GM11168 (cell line): ENCODE measurements around the gene EEF2K.
"Not testable (repeated sequence)": the region's sequence is repeated elsewhere in the genome, so short reads cannot be mapped to it uniquely, and the experiment has no call there.

ENCODE experiments used
- in situ Hi-C: fragments of 300-500 bp; cut with MboI; formaldehyde crosslinking; loops from one replicate; pipeline ENCODE4 v1.12.0; 2022; ENCODE audit warnings: low sequenced_read_pairs; ENCODE audit not compliant: unreplicated experiment

The EEF2K gene

GRCh38 chr16:22282254-22282892 lies 76.3 kb downstream of the EEF2K start:
- in situ Hi-C loops: no loop called here

- in situ Hi-C loops: no loop called here
These were observed 78.6 kb downstream of the EEF2K start for GRCh38 chr16:22284637-22285036.

DNA sequence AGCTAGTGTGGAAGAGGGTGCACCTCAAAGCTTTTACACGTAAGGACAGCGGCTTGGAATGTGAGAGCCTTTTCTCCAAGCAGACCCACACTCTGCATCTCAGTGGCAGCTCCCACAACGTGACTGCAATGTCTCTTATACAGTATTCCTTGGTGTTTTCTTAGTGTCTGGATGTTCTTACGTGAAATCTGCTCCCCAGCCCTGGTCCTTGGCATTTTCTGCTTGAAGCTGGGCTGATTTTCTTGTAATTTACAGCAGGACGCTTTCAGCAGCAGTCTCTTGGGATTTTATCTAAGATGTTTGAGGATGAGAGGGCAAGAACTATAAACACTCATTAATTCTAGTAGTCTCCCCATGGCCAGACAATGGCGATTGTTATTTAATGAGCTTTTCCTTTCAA lies 79.0 kb downstream of the EEF2K start:
- in situ Hi-C loops: no loop called here

DNA sequence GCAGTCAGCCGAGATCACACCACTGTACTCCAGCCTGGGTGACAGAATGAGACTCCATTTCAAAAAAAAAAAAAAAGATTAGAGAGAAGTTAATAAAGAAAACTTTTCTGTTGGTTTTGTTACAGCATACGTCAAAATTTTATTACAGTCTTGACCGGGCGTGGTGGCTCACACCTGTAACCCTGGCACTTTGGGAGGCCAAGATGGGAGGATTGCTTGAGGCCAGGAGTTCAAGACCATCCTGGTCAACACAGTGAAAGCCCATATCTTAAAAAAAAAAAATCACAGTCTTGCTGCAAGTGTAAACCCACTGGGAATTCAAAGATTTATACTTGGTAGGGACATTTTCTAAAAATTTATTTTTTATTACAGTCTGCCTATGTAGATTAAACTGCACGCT lies 84.9 kb downstream of the EEF2K start:
- in situ Hi-C loops: no loop called here

- in situ Hi-C loops: no loop called here
These were observed 85.8 kb downstream of the EEF2K start for GRCh38 chr16:22291860-22292318.

- in situ Hi-C loops: no loop called here
These were observed 86.2 kb downstream of the EEF2K start for GRCh38 chr16:22292320-22292719.

DNA sequence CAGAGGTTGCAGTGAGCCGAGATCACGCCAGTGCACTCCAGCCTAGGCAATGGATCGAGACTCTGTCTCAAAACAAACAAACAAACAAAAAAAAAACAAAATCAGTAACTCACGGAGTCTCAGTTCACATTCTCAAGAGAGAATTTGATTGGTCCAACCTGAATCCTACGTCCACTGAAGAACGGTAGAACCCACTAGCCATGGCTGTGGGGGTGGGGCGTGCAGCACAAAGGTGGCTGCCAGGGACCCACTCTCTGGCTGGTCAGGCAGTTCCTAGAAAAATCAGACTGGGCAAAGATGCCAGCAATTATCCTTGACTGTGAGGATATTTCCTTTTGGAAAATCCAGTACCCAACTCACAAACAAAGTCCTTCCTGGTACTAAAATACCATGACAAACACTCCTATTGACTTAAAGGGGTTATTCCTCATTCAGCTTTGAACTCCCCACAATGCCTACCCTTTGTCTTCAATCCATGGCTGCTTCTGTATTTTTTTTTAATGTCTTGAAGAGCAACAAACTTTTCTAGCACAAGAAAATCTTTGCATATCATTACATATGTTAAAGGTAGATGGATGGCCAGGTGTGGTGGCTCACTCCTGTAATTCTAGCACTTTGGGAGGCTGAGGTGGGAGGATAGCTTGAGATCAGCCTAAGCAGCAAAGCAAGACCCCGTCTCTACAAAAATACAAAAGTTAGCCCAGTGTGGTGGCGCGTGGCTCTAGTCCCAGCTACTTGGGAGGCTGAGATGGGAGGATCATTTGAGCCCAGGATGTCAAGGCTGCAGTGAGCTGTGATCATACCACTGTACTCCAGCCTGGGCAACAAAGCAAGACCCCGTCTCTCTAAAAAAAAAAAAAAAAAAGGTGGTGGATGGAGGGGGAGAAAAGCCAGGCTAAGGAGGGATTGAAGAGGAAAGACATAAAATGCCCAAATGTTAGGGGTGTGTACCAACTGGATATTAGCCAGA lies 87.3 kb downstream of the EEF2K start:
- in situ Hi-C loops: no loop called here

DNA sequence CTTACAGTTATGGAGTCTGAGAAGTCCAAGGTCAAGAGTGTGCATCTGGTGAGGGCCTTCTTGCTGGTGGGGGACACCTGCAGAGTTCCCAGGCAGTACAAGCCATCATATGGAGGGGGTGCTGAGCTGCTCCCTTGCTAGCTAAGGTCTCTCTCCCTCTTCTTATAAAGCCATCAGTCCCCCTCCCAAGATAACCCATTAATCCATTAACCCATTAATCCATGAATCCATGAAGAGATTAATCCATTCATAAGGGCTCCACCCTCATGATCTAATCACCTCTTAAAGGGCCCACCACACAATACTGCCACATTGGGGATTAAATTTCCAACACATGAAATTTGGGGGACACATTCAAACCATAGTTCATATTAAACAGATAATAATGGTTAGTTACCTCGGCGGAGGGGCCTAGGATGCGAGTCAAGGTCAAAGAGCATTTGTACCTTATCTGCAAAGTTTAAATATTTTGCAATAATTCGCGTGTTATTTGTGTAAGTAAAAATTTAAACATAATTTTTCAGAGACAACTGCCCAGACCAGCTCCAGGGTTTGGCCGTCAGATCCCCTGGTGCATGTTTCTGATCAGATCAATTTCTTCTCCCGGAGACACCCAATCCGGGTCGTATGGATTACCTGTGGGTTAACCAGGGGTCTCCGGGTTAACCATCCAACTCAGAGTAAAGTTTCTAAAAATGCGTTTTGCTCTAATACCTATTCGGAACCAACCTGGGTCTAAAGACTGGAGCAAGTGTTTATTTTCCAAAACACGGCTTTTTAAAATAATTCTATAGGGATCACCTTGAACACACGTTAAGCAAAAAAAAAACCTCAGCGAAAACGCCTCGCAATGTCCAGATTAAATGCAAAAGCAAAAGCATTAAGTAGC lies 90.4 kb downstream of the EEF2K start:
- in situ Hi-C loops: loop anchor here (5.0 kb wide), 1 partner anchor 79 kb away; no protein-coding TSS in a partner anchor

DNA sequence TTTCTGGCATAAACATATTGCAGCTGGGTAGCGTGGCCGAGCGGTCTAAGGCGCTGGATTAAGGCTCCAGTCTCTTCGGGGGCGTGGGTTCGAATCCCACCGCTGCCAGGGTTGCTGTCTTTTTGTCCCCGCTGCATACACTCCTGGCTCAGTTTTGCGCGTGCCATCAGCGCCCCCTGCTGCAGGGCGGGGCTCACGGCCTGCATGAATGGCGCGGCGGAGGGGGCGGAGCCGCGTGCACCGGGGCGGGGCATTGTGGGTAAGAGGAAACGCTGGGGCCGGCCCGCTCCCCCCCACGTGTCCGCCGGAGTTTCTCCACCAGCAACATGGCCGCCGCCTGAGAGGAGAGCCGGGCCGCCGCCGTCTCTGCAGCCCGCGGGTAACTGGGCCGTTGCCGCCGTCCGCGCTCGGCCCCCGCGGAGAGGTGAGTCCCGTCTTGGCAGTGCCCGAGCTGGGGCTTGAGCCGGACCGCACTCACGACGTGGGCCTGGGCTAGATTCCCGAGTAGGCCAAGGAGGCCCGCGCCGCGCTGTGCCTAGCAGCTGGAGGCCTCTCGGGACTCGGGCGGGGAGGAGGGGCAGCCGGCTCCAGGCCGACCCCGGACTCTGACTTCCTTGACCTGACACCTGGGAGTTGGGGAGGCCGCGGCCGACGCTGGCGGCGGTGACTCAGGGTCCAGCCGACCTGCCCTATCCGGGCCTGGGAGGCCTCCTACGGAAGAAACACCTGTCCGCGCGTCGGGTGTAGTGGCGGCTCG lies 91.2 kb downstream of the EEF2K start, which contains the start of gene POLR3E:
TSS of gene POLR3E (plus strand) at position 296 of the 757 bp plus-strand sequence. CDS start 5,560 bp downstream, outside the sequence.
- in situ Hi-C loops: loop anchor here (5.0 kb wide), 1 partner anchor 80 kb away; no protein-coding TSS in a partner anchor

DNA sequence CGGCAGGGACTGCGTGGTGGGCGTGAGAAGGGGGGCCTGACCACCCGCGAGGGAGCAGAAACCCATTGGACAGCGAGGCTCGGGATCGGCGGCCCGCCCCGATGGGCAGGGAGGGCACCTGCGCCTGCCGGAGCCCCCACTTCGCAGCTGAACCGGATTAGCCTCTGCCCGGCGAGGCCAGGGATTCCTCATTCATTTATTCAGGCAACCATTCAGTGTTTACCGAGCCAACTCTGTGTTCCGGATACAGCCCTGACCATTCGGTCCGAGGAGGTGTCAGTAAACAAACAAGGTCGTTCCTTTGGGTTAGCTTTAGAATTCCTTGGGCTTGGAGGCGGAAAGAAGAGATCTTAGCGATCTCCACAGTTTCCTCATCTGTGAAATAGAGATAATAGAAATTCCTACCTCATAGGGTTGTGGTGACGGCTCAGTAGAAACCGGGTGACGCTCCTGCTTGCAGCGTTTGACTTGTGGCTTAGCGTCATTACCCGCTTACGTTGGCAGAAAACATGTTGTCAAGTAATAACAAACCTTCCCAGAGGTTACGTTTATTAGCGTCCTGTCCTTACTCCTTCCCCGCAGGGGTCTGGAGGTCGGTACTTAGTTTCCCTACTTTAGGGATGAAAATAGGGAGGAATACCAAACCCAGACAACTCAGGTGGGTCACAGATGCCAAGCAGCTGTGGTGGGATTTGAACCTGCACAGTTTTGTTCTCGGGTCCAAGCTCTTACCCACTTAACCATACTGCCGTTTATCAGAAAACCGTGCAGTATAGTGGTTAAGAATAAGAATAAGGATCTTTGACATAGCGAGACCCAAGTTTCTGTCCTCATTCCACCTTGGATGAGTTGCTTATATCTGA lies 92.0 kb downstream of the EEF2K start:
- in situ Hi-C loops: loop anchor here (5.0 kb wide), 1 partner anchor 81 kb away; no protein-coding TSS in a partner anchor

- in situ Hi-C loops: loop anchor here (5.0 kb wide), 1 partner anchor 82 kb away; no protein-coding TSS in a partner anchor
These were observed 93.0 kb downstream of the EEF2K start for GRCh38 chr16:22299036-22299435.

DNA sequence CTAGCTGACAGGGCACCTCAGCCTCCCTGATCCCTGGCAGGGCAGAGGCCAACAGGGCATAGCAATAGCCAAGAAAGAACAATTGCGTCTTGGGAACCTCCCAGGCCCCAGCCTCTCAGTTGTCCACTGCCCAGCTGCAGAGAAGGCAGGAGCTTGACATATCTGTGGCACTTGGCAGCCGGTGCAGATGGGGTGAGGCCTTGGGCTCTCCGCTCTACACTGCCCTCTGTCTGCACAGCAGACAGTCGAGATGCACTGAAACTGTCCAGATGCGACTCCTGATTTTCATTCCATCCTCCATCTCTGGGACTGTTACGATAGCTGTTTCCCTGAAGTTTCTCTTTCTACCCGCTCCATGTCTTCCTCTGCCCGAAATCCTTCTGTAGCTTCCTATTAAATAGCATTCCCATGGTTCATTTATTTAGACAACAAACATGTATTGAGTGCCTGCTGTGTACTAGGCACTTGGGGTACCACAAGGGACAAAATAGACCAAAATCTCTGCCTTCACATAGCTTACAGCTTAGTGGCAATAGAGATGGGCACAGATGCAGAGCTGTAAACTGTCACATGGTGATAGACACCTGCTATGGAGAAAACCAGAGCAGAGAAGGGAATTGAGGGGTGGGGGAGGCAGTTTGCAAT lies 94.5 kb downstream of the EEF2K start:
- in situ Hi-C loops: no loop called here

- in situ Hi-C loops: not testable (repeated sequence)
These were observed 95.3 kb downstream of the EEF2K start for GRCh38 chr16:22301423-22301822.

DNA sequence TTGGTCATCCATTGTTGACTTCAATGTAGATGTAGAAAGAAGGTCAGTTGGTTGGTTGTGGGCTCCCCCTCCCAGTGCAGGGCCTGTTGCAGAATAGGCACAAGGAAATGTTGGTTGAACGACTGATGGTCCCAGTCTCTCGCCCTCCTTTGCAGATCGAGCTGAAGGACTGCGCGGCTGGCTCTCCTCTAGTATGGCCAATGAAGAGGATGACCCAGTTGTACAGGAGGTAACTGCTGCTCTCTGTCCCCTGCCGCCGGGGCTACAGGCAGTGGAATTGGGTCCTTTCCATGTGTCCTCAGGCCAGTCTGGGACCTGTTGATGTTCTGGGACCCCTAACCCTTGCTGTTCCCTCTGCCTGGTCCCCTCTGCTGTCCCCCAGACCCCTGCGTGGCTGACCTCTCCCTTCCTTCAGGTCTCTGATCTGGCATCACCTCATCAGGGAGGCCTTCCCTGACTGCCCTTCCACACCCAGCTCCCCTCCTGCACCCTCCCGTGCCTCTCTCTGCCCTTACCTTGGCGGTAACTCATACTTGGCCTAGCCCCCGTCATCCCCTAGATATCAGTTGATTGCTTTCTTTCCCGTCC lies 96.8 kb downstream of the EEF2K start:
- in situ Hi-C loops: no loop called here

- in situ Hi-C loops: no loop called here
These were observed 98.3 kb downstream of the EEF2K start for GRCh38 chr16:22304411-22304810.

DNA sequence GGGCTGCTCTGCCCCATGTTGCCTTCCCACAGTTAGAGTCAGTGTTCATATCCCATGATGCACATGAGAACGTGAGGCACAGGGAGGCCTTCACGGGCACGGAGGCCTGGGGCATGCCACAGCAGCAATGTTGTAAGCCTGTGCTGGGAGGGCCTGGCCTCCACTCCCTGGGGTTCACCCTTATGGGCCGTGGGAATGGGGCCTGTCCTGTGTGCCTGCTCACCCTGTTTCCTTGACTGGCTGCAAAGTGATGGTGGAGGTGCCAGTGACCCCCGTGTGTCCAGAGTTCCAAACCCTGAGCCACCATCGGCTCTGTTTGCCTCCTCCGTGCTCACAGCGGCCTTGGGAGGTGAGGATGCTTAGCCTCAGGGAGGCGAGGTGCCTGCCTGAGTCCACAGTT lies 100.7 kb downstream of the EEF2K start:
- in situ Hi-C loops: no loop called here

GRCh38 chr16:22307838-22308237 lies 101.8 kb downstream of the EEF2K start:
- in situ Hi-C loops: no loop called here
